NB4 (cell line): ENCODE data around the gene RGS16.

Experiments
- MAX ChIP-seq: IDR thresholded peaks from 2 replicates; pipeline ENCODE4 v1.6.1; 2011; ENCODE audit warnings: low read depth, low read length
- POLR2A ChIP-seq: IDR thresholded peaks from 2 replicates; pipeline ENCODE4 v1.6.1; 2011; ENCODE audit warnings: mild to moderate bottlenecking; ENCODE audit not compliant: insufficient read length; ENCODE audit errors: extremely low read depth

GRCh38 chr1:182598296-182598695 lies 5.9 kb downstream of the RGS16 start:
- TF ChIP-seq MAX (no peak), POLR2A (no peak)
